Measurements from ENCODE around the gene ARHGAP25.

The ARHGAP25 gene, protein sequence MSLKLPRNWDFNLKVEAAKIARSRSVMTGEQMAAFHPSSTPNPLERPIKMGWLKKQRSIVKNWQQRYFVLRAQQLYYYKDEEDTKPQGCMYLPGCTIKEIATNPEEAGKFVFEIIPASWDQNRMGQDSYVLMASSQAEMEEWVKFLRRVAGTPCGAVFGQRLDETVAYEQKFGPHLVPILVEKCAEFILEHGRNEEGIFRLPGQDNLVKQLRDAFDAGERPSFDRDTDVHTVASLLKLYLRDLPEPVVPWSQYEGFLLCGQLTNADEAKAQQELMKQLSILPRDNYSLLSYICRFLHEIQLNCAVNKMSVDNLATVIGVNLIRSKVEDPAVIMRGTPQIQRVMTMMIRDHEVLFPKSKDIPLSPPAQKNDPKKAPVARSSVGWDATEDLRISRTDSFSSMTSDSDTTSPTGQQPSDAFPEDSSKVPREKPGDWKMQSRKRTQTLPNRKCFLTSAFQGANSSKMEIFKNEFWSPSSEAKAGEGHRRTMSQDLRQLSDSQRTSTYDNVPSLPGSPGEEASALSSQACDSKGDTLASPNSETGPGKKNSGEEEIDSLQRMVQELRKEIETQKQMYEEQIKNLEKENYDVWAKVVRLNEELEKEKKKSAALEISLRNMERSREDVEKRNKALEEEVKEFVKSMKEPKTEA

DNA sequence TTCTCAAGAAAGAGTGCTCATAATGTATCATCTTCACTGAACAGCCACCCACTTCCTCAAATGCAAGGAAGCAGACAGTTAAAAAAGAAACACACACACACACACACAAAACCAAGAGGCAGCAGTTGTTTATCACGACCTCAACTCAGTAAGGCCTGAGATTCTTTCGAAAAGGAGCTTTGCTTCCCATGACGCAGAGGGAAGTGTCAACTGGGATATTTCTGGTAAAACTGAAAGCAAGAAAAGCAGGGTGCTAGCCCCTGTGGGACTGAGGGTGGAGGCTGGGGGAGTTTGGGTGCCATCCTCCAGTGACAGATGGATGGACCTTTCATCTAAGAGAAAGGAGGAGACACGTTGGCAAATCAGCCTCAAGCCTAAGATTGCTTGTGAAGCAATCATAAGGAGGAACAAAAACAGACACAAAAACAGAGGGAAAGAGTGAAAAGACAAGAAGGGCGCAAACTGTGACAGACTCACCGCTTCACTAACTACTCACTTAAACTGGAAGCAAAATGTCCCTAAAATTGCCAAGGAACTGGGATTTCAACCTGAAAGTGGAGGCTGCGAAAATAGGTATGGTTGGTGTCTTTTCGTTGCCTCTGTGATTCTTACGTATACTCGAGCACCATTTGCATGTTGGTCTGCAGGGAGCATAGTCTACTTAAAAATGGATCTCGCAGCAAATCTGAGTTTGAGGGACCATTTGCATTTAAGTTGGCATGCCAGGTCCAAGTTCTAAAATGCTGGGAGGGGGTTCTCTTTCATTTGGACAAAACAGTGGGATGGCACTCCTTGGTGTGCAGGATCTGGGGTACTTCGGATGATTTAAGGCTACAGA is at the start of gene ARHGAP25:
ARHGAP25 (plus strand) TSS at position 124 of the 838 bp plus-strand sequence; CDS start at position 513, 389 bp downstream.
- no peak for DNase-seq (ENCODE audit: low read depth)

DNA sequence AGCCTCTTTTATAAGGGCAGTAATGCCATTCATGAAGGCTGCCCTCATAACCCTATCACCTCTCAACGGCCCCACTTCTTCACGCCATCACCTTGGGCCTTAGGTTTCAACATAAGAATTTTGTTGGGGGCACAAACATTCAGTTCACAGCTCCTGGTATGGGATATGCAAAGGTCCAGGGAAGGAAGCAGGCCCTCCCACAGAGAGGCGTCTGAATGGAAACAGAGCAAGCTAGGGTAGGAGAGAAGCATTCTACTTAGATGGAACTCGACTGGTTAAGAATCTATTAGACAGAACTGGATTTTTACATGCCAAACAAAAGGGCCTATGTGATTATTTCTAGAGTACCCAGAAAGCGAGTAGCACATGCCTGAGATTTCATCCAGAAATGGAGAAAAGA is 48.4 kb upstream of the ARHGAP25 start:
- no peak for DNase-seq (ENCODE audit: low read depth)

DNA sequence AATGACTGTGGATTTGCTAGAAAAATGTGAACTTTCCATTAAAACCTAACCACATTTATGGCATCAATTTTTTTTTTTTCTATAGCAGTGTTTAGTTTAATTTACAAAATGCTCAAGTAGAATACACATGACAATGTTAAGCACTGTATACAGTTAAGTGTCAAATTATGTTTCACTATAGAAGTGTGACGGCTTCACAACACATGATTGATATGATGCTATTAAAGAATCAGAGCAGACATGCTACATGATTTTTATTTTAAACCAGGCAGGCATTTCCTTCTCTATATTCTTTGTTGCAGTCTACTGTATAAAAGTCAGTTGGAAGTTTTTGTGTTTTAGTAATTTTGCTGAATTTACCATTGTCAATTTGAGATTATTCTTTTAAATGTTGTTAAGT is 47.6 kb upstream of the ARHGAP25 start:
- DNase-seq (ENCODE audit: low read depth), result no peak

DNA sequence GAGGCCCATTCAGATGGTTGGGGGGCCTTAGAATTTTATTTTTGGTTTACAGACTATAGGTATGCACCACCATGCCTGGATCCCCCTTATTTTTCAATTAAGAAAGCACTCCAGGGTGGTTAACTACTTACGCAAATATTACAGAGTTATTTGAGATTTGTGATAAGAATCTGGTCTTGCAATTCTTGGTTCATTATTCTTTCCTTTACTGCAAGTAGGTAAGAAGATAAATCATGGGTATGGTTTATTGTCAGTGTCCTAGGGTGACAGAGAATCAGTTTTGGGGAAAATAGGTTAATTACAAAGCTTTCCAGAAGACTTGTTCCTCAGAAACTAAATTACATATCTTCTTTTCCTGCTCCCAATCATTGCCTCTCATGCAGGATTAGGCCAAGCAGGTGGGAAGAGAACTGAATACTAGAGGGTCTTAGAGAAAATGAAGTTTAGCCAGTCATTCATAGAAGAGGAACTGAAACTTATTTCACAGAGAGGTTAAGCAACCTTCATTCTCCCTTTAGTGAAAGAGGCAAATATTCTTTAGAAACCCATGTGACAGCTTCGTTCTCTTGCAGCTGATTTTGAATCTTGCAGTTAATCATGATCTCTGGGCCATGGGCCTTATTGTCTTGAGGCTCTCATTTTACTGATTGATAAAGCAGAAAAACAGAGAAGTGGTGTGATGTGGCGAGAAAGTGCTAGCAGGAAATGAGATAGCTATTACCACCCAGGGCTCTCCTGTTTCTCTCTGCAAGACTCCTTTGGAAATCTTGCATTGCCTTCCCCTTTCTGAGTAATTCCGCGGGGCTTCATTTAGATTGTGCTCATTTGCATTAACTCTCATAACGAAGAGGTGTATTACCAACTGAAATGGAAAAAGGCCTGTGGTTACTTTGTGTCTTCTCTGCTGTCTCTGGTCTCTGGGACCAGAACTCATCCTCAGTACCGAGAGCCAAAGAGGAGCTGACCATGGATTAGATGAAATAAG is 44.8 kb upstream of the ARHGAP25 start:
- DNase-seq (ENCODE audit: low read depth), result no peak

DNA sequence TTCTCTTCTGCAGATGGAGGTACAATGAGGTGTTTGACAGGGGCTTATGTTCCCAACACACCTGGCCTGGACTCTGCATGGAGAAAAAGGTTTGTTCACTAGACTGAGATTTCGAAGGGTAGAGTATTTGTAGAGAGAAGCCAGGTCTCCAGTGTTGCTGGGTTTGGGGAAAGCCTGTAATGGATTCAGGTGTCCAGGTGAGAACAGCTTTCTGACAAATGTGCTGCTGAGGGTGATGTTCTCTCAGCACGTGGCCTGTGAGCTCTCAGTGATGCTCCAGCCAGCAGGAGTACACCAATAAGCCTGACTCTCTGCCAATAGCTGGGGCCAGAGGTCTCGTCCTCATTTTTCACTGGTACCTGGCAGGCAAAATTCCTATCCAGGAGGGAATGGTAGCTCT is 43.8 kb upstream of the ARHGAP25 start:
- DNase-seq (ENCODE audit: low read depth), result no peak

DNA sequence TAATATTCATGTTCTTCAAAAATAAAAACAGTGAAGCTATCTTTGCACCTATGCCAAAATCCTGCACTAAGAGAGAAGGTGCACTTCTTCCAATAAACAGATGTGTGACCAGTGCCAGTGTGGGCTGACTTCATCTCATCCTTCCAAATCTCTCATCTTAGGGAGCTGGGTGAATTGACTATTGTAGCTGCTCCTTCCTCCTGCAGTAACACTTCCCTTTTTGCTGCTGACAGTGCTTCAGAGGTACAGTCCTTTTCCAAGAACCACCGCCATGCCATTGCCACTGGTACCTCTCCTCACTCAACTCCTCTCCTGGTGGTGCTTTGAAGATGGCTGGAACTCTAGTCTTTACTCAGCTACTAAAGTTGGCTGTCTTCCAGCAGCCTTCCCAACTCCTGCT is 42.1 kb upstream of the ARHGAP25 start:
- DNase-seq (ENCODE audit: low read depth), result no peak

DNA sequence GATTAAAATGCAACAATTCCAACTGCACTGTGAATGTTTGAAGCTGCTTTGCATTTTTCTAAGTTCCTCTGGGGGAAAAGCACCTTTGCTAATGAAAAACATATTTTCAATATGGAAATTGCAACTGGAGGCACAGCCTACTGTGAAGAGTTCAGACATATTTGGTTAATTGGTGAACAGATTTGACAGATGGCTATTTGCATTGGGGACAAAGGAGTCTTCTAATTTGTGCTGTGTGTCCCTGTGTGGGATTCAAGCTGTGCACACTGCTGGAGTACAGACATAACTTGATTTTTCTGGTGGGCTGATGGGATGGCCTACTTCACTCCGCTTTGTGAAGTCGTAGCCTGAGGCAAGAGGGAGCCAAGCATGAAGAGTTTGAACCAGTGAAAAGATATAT is 40.7 kb upstream of the ARHGAP25 start:
- DNase-seq (ENCODE audit: low read depth), result no peak

DNA sequence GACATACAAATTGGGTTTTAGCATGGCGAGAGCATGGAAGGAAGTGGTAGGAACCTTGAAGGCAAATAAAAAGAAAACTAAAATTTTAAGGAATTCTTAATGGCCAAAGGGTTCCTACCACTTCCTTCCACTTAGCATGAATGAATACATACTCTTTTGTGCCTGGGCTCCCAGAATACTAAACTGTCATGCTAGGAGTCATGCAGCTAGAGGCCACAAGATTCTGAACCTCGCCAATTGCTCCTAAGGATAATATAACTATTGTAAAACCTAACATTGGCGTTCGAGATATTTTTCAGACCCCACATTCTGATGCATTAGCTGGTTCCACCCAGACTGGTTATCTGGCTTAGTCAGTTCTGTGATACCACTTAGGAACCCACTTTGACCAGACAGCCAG is 38.6 kb upstream of the ARHGAP25 start:
- DNase-seq (ENCODE audit: low read depth), result no peak

DNA sequence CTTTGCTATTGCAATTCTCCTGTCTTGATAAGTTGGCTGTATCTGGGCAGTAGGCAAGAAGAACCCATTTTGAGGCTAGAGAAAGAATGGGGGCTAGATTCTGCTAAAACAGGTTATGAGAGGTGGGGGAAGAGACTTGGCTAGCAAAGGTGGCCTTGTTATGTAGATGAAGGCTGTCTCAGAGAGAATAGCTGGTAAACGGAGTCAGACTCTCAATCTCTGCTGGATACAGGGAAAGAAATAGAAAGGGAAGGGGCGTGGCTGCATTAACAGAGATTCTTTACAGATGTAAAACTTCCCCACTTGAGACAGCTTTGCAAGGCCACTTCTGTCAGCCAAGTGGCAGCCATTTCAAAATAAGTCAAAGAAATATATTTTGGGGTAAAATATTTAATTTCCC is 38.1 kb upstream of the ARHGAP25 start:
- DNase-seq (ENCODE audit: low read depth), result no peak

DNA sequence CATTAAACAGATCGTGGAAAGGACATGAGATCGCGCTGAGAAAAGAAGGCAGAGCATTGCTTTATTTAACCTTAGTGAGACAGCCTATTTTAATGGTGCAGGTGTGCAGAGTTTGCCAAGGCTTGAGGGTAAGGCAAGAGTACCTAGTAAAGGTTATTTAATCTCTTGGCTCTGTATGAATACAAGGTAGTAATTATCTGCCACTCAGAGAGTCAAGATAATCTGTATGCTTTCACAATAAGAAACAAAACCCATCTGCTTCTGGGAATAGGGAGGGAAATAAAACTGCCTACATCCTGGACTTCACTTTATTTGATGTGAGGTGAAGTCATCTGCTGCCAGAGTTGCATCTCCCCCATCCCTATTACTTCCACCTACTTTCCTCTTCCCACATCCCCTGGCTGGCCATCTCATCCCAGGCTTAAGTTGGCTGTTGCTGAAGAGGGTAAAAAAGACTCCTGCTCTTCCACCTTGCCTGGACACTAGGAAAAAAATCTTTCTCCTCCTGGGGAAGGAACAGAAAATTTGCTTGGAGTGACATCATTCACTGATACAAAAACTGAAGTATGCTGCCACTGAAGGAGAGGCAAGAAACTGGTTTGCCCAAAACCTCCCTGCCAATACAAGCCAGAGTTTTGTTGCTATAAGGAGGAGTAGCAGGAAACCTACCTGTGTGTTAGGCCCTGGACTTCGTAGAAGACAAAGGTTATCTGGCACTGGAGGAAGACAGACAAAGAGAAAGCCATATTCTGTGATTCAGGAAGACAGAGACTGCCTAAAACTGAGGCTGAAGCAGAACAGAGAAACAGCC is 35.8 kb upstream of the ARHGAP25 start:
- no peak for DNase-seq (ENCODE audit: low read depth)

DNA sequence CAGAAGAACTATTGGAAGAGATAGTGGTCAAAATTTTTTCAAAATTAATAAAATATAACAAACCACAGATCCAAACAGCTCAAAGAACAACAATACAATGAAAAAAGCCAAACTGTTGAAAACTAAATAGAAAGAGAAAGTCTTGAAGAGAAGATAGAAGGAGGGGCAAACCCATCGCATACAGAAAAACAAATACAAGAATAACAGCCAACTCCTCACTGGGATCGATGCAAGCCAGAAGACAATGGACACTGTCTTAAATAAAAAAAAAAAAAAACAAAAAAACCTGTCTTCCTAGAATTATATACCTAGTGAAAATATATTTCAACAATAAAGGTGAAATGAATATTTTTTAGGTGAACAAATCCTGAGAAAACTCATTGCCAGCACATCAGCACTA is 34.1 kb upstream of the ARHGAP25 start:
- DNase-seq (ENCODE audit: low read depth), result no peak

DNA sequence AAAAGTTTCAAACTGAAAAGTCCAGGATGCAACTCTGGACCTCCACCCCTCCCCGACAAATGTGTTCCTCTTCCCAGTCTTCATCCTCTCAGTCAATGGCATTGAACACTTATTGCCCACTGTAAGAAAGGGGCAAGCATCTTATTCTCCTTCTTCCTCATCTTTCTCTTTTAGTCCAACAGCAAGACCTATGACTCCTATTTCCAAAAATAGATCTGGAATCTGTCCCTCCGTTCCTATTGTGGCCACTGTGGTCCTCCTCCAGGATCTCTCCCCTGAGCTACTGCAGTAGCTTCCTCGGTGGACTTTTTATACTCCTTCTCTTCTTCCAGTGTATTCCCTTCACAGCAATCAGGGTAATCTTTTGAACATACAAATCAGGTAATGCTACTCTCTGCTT is 28.0 kb upstream of the ARHGAP25 start:
- no peak for DNase-seq (ENCODE audit: low read depth)

DNA sequence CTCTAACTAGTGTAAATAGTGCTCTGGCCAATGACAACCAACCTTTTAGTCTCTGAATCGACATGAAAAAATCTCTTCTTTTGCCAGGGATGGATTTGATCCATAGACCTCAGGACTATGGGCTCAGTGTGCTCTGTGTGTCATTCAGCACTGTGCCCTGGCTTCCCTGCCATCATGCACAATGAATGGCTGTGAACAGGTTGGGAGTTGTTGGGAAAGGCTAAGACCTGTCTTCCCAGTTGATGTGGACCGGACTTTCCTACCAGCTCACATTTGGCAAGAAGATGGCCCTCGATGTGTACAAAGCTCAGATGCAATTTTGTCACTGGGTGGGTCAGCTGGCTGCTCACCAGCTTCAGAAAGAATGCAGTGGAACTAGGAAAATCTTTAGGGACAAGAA is 26.0 kb upstream of the ARHGAP25 start:
- DNase-seq (ENCODE audit: low read depth), result no peak

DNA sequence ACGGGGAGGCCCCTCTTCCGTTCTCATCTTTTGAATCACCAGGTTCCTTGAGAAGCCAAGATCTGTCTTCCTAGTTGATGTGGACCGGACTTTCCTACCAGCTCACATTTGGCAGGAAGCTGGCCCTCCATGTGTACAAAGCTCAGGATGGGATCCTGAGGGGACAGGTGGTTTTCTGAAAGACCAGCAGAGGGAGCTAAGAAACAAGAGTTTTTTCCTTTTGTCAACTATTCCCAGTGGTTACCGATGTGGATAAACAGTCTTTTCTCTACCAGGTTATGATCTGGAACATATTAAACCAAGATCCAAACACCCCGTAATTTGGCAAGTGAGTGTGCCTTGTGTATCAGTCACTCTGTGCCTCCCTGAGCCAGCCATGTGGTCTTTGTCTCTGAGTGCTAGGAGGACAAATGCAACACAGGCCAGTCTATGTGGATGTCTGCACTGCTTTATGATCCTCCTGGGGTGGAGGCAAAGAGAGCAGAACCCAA is 25.1 kb upstream of the ARHGAP25 start:
- peak; percentile 22 for DNase-seq (ENCODE audit: low read depth)

DNA sequence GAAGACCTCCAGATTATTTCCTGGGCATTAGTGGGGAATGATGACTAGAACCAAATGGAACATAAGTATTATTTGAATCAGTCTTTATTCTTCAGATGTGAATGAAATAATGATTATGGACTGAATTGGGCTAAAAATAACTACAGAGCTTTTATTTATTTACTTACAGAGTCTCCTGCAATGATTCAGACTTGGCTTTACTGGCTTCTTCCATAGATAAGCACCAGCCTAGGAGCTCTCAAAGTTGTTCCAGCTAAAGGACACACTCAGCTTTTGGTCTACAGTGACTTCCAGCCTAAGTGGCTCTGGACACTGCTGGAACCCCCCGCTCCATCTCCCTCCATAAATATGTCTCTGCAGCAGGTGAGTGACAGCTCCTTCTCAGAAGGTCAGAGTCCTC is 24.3 kb upstream of the ARHGAP25 start:
- DNase-seq (ENCODE audit: low read depth), result no peak

DNA sequence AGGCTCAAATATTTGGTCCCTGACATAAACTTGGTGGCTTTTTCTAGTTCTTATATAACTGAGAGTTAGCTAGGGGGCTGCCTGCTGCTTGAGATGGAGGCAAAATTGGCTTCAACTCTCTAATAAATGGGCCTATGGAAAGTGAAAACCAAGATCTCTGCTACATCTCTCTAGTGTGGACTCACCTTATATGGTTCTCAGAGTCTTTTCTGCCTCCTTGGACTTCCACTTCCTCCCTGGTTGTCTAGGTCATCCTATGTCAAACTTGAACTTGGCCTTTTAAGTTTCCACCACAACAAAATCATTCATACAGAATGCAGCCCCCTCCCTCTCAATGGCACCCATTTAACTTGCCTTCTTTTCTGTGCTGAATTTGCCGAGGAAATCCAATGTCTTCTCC is 23.9 kb upstream of the ARHGAP25 start:
- DNase-seq (ENCODE audit: low read depth), result no peak

DNA sequence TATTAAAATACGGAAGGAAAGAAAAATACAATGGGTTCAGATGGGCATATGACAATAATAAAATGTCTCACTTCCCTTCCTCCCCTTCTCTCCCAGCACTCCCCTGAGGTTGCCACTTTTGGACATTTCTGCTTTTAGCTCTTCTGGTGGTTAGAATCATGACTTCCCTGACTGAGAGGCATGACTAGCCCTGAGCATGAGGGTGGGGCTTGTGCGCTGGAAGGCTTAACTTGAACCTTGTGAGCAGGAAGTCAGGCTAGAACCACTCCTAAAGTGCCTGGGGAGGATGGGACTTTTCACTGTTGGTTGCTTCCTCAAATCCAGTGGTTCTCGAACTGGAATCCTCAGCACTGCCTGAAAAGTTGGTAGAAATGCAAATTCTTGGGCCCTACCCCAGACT is 19.7 kb upstream of the ARHGAP25 start:
- no peak for DNase-seq (ENCODE audit: low read depth)

DNA sequence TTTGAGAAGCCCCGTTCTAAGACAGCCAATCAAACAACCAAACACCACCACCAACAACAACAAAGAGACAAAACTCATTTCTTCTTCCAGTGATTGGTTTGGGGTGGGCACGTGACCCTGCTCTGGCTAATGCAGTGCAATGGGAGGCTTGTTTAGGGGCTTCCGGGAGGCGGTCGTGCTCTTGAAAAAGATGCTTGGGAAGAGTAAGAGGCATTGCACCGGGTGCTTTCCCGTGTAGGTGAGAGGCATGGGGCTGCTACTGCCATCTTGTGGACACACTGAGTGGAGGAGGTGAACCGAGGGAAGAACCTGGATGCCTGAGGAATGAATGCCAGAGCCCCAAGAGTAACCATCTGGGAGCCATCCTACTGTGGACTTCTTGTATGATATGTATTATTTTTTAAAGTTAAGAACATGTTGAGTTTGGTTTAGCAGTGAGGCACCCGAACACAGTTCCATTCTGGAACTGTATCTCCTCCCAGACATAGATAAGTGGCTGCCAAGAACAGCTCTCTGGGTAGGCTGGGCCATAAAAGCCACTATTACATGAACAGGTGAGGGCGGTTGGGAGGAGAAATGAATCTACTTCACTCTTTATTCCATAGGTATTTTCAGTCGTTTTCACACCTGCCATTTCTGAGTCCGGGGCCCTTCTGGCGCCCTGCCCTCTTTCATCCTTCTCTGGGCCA is 19.1 kb upstream of the ARHGAP25 start:
- DNase-seq (ENCODE audit: low read depth), result peak; percentile 12

DNA sequence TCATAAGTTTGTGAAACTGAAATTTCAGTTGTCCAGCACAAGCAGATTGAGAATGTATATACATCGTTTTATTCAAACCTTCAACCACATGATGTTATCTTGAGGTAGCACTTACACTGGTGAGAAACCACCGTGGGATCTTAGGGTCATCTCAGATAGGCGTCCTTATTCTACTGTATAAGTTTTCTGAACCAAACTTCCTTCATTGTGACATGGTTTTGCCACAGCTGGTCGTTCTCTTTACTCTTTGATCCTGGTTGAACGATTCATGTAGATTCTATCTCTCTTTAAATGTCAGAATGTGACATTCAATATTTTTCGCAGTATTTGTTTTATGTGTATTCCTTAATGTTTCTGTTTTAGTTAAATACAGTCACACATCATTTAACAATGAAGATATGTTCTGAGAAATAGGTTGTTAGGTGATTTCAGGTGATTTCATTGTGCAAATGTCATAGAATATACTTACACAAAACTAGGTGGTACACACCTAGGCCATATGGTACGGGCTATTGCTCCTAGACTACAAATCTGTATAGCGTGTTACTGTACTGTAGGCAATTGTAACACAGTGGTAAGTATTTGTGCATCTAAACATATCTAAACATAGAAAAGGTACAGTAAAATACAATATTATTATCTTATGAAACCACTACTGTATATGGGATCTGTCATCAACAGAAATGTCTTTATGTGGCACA is 17.9 kb upstream of the ARHGAP25 start:
- no peak for DNase-seq (ENCODE audit: low read depth)

All from stromal cell of bone marrow (primary cell).